Adipose tissue (tissue), 3 donors: ENCODE results near the gene RBM19. TPM values are rescaled to one million over a fixed set of nuclear protein-coding genes. Genes with fewer than 3 reads are reported as not detected.

Experiments used
- H3K27ac ChIP-seq: one replicate; pipeline ENCODE4 v1.5.1; 2013; ENCODE audit warnings: low read depth, low read length
- WGBS, 3 donors: extraction: QIAGEN DNeasy Blood & Tissue Kit; methylation state at CpG; one replicate each; pipeline ENCODE4 v1.1.7; 2013; 5-methylcytosine and 5-hydroxymethylcytosine counted together
- polyA plus RNA-seq, 3 donors: library from polyadenylated mRNA; stranded (reverse); fragments of 200-250 nt; gene quantifications; one replicate each; pipeline ENCODE4 v1.2.3, GENCODE V29; 2013
- donor health status: healthy with polysubstance abuse.
- donor health status: Bipolar disorder and iron deficiency.
- donor health status: healthy.

The RBM19 gene
- polyA plus RNA-seq, 3 donors: 10.7 to 13.9 (median 12.8) TPM

DNA sequence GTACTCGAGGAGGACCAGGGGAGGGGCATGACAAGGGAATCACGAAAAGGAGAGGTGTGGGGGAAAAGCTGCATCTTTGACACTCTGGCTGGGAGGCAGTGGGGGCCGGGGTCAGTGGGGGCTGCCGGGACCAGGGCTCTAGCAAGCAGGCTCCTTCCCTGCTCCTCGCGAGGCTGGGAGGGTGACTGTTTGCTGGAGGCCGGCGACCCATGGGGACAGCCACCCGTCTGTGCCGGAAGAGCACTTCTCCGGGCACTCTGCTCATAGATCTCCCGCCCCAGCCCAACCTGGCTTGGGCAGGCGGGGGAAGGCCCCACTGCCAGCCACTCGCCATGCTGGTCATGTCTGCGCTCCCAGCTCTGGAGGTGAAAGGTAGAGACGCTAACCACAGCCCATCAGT is 130.7 kb downstream of the RBM19 start:
- 90 to 95% (median 91%) methylated on average over 15 to 16 of the region's 16 CpGs for WGBS, 3 donors
- H3K27ac ChIP-seq: no peak overlapping the region

DNA sequence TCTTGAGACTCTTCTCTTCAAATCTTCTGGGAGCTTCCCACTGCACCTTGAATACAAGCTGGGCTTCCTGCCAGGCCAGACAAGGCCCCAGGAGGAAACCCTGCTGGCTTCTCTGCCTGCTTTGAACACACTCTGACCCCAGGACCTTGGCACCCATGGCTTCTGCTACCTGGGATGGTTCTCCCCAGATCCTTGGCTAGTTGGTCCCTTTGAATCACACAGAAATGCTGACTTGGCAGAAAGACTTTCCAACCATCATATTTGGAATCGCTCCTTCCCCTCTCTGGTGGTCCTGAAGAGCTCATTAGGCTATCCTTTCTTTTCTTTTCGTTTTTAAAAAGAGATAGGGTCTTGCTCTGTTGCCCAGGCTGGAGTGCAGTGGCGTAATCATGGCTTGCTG is 132.7 kb downstream of the RBM19 start:
- WGBS, 3 donors: 91 to 98% (median 93%) methylated on average over 3 of the region's 3 CpGs
- no peak overlapping the region for H3K27ac ChIP-seq

DNA sequence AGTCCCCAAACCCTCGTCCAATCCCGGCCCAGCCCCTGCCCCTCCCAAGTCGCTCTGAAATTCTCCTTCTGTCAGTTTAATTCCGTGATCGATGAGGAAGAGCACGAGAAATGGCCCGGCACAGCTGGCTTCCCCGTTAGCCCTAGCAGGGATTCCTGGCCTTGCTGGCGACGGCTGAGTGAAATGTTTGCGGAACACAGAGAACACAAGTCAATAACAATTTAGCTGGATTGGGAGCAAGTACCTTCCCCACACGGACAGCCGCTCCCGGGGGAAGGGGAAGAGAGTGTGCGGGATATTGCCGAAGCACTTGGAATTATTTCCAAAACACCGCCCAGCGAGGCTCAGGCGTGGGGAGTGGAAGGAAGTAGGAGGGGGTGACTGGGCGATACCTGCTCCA is 134.6 kb downstream of the RBM19 start:
- WGBS, 3 donors: 79 to 80% (median 79%) methylated on average over 20 of the region's 20 CpGs

DNA sequence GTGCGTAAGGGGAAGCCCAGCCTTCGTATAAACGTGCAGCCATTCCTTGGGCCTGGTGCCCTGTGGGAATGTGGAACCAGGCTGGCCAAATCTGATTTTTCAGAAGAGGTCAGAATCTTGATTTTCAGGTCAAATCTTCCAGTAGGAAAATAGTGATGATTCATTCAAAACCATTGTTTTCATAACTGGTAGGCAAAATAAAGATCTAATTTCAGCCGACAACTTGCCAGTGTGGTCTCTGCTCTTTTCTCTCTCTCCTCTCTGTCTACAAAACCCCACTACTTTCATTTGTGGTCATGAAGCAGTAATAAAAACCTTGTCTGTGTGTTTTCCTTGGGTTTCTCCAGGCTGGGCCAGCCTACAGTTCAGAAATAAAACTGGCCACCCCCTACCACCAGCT is 135.1 kb downstream of the RBM19 start:
- 77 to 89% (median 78%) methylated on average over 4 of the region's 4 CpGs for WGBS, 3 donors

More for the DNA sequence above, 134.6 kb downstream of the RBM19 start:
- no peak overlapping the region for H3K27ac ChIP-seq

DNA sequence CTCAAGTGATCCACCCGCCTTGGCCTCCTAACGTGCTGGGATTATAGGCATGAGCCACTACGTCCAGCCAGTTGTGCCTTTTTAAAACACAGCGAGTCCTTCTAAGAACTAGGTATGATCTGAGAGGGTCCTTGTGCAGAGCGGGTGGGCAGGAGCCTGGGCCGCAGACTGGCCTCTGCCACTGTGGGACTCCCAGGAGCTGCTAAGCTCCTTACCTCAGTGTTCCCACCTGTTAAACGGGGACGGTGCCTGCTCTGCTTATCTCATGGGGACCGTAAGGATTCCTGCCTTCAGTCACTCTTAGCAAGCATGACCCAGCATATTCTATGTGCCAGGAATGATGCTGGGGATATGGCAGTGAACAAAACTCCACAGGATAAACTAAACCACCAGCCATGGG is 136.9 kb downstream of the RBM19 start:
- WGBS, 3 donors: 94 to 97% (median 95%) methylated on average over 9 of the region's 9 CpGs
- no peak overlapping the region for H3K27ac ChIP-seq

More for the DNA sequence above, 135.1 kb downstream of the RBM19 start:
- no peak overlapping the region for H3K27ac ChIP-seq

DNA sequence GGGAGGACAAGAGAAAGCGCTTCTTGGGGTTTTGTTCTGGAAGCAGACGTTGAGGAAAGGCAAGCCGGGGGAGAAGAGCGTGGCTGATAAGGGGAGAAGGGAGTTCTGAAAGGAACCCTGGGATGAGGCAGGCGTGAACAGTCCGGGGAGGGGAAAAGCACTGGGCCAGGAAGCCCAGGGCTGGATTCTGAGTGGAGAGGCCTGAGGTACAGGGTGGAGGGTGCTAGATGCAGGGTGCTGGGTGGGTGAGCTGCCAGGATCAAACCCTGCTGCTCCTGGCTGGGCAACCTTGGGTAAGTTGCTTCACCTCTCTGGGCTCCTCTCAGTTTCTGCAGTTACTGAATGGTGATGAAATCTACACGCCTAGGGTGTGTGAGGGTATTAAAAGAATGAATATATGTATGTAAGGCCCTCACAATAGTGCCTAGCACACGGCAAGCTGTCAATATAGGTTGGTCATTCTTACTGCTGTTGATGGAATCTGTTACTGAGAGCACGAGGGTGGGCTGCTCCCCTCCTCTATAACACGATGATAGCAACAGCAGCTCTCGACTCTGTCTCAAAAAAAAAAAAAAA is 138.5 kb downstream of the RBM19 start:
- WGBS, 3 donors: 77 to 82% (median 79%) methylated on average over 10 to 11 of the region's 11 CpGs

DNA sequence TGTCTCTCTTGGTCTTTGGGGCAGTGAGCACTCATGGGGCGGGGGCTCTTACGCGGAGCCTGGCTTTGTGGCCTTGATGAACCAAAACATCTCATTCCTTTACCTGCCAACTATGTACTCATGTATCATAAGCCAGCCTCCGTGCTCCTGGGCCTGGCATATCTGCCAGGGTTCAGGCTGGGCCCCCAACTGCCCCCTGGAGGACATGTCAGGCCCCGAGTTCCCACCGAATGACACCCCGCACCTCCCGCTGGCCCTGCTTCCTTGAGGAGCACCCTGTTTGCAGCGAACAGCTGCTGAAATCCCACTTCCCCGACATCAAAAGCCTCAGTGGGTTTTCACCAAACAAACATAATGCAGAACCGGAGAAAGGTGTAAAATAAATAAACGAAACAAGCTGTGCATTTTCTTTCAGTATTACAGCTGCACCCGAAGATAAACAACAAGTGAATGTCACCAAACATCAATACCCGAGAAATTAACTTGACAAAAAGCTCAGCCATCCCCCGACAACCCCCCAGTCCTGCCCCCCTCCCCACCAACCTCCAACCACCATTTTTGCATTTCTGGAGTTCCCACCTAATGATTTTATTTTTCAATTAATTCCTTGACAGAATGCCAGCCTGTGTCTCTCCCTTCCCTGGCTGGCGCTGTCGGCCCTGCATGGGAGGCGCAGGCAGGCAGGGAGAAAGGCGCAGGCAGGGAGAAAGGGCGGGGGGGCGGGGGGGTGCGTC is 139.2 kb downstream of the RBM19 start:
- H3K27ac ChIP-seq: no peak overlapping the region
- WGBS, 3 donors: 82 to 87% (median 84%) methylated on average over 19 to 22 of the region's 22 CpGs

More for the DNA sequence above, 138.5 kb downstream of the RBM19 start:
- H3K27ac ChIP-seq: no peak overlapping the region

DNA sequence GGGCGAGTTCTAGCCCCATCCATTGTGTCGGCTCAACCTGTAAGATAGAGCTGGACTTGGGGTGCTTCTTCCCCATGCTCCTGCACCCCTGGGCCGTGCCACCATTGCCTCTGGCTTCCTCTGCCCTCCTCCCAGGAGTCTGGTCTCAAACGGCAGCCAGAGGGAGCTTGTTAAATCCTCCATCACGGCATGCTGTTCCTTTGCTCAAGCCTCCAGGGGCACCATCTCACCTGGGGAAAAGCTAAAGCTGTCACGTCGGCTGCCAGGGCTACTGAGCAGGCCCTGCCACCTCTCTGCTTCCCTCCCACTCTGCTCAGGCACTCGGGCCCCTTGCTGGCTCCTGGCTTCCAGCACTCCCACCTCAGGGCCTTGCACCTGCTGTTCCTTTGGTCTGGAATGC is 140.4 kb downstream of the RBM19 start:
- 72 to 86% (median 81%) methylated on average over 8 of the region's 8 CpGs for WGBS, 3 donors
- H3K27ac ChIP-seq: no peak overlapping the region

DNA sequence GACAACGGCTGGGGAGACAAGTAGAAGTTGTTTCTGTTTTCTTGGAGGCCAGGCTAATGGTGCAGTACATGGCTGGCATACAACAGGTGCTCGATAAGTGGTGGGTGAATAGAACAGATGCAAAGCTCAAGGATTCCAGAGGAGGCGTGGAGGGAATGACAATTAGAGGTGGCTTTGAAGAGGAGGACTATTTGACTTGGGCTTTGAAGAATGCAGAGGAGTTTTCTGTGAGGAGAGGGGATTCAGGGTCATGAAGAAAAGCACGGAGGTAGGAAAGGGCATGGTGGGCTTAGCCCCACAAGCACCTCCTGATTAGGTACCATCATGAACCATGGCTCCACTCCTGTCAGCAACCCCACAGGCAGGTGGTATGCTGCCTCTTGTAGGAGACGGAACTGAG is 142.3 kb downstream of the RBM19 start:
- no peak overlapping the region for H3K27ac ChIP-seq
- WGBS, 3 donors: 88 to 89% (median 89%) methylated on average over 5 of the region's 5 CpGs

DNA sequence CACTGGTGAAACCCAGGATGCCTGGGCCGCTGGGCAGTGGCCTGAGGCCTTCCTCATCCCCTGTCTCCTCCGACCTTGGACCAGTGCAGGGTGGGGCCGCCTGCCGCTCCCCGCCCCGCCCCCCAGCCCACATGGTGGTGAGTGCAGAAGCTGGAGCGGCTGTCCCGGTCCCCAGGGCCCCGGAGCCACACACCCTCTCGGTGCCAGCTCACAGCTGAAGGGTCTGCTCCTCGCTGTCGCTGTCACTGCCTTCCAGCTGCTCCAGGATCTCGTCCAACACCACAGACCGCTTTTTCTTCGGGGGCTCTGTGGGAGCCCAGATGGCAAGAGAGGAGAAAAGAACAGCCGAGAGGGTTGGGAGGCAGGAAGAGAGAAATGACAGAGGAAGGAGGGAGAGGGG is 143.1 kb downstream of the RBM19 start:
- no peak overlapping the region for H3K27ac ChIP-seq
- 80 to 82% (median 81%) methylated on average over 15 to 16 of the region's 16 CpGs for WGBS, 3 donors

DNA sequence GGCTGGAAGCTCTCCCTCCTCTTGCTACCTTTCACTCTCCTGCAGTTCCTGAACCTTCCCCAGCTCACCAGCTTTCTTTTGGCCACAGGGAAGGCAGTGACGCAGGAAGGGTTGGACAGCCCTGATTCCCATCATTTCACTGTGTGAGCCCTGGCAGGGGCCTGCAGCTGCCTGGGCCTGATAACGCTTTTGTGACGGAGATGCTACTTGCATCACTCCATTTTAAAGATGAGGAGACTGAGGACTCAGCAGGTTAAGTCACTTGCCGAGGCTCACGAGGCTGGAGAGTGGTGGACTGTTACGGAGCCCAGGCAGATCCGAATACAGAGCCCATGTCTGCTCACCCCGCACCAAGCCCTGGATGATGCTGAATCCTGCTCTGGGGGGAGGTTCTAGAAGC is 145.3 kb downstream of the RBM19 start:
- no peak overlapping the region for H3K27ac ChIP-seq
- WGBS, 3 donors: 96 to 99% (median 98%) methylated on average over 8 of the region's 8 CpGs

DNA sequence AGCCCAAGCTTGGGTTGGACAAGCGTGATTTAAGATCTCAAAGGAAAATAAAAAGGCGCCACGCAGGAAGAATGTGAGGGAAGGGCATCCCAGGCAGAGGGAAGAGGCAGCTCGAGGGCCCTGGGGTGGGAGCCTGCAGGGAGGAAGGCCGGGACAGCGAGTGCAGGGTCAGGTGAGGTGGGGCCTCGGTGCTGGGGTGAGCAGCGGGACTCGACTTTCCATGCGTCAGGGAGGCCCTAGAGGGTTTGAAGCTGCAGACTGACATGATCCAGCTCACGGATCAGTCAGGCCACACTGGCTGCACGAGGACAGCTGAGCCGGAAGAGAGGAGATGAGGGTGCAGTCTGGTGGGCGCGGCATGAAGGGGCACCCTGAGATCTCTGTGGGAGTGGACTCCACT is 145.8 kb downstream of the RBM19 start:
- H3K27ac ChIP-seq: no peak overlapping the region
- WGBS, 3 donors: 91 to 93% (median 91%) methylated on average over 15 of the region's 15 CpGs

DNA sequence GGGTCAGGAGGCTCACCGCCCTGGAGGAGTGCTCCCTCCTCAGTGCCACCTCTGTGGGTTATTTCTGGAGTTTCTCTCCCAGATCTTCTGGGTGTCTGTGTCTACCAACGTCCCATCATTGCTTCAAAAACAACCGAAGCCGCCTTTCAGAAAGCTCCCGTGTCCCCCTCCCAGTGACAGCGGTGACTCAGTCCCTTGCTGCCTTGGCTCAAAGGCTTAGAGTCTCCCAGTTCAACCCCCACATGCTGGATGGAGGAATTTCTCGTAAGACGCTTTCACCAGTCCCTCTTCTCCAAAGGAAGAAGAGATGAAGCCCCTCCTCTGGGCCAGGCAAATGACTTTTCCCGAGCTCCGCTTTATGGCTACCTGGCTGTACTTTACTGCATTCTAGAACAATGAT is 146.6 kb downstream of the RBM19 start:
- WGBS, 3 donors: 91 to 95% (median 93%) methylated on average over 10 of the region's 10 CpGs
- H3K27ac ChIP-seq: no peak overlapping the region

DNA sequence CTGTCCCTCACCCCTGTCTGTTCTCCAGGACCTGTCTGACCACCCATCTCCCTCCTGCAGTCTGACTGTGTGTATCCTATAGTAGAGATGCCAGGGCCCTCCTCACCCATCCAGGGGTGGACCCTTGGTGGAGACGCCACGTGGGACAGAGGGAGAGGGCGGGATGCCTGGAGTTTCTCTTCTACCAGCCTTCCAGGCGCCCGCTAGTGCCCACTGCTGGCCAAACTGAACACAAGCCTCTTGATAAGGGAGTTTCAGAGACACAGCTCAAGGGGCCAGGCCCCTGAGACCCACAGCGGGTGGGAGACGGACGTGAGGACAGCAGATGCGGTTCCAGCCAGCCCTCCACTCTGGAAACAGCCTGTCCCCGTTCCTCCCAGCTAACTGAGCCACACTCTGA is 147.3 kb downstream of the RBM19 start:
- H3K27ac ChIP-seq: no peak overlapping the region
- 84 to 87% (median 87%) methylated on average over 10 of the region's 10 CpGs for WGBS, 3 donors

DNA sequence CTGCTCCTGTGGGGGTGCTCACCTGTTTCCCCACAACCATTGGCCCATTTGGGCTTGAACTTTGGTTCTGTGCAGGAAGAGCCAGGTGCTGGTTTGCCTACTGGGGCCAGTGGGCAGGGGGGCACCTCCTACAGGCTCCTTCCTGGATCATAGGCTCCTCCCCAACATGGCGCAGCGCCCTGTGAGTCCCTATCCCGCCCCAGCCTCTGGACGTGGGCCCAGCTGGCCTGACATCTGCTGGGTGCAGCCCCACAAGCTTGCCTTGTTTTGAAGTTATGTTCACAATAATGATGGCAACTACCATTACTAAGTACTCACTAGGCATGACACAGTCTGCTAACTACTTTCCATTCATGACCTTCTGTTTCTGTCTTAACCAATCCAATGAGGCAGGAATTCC is 147.8 kb downstream of the RBM19 start:
- 80 to 90% (median 81%) methylated on average over 4 of the region's 4 CpGs for WGBS, 3 donors
- no peak overlapping the region for H3K27ac ChIP-seq

DNA sequence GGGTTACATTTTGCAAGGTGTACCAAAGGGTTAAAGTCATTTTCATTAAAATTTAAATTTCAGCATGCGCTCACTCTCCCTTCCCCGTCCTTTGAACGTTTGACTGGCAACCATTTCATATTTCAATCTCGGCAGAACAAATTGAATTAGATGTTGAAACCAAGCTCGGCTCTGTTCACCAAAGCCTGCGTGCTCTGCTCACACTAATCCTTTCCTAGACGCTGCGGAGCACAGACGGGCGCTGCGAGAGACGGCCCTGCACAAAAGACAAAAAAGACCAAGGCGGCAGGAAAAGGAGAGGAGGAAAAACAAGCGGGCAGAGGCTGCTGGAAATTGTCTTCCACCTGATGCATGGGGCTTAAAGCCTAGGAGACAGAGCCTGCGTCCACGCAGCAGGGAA is 149.3 kb downstream of the RBM19 start:
- H3K27ac ChIP-seq: no peak overlapping the region
- 83 to 85% (median 84%) methylated on average over 16 of the region's 16 CpGs for WGBS, 3 donors

DNA sequence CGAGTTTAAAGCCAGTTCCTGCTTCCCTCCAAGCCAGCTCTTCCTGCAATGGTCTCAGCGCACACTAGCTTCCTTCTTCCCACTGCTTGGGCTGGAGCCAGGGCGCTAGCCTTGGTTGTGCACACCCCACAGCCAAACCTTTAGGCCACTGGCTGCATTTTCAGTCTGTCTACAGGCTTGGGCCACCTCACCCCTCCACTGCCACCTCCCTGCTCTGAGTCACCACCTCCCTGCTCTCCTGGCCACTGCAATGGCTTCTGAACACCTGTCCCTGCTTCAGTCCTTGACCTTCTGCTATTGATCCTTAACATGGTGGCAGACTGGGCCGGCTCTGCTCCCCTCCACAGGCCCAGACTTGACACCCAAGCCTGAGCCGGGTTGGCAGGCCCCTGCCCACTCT is 151.1 kb downstream of the RBM19 start:
- H3K27ac ChIP-seq: no peak overlapping the region
- 68 to 76% (median 74%) methylated on average over 5 of the region's 5 CpGs for WGBS, 3 donors

DNA sequence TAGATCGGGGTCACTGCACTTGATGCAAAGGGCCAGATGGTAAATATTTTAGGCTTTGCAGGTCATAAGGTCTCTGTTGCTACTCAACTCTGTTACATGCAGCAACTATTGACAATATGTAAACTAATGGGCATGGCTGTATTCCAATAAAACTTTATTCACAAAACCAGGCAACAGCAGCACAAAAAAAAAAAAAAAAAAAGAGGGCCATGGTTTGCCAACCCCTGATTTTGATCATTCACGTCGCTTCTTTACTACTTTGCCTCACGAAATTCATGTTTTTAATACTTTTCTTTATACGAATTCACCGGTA is 152.9 kb downstream of the RBM19 start:
- 79 to 86% (median 85%) methylated on average over 6 of the region's 6 CpGs for WGBS, 3 donors

DNA sequence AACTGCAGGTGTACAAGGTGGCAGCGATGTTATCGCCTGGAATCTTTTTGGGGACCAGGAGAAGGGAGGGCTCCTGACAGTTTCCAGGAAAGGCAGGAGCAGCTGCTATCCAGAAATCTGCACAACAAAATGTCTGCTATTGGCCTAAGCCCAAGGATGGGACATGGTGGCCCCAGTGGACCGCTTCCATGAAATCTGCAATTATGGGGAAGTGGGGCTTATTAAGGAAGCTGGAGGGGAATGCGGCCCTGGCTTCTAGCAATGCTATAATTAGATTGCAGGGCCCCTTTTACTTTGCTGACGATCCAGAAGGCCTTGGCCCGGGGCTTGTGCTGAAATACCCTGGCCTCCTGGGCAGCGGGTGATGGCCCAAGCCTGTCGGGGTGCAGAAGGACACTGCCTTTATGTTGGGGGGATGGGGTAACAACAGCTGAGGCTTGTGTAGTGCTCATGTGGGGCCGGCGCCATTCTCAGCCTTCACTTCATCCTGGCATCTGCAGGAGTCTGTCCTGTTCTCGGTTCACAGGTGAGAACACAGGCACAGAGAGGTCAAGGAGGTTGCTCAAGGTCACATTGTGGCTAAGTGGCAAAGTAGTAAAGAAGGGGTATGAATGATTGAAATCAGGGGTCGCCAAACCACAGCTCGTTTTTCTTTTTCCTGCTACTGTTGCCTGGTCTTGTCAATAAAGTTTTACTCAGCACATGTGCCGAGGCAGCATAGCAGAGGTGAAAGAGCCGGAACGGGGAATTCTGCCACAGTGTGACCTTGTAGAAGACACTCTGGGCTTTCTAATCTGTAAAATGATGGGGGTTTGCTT is 153.5 kb downstream of the RBM19 start:
- H3K27ac ChIP-seq: no peak overlapping the region
- 83 to 89% (median 85%) methylated on average over 16 of the region's 16 CpGs for WGBS, 3 donors

More for the DNA sequence above, 152.9 kb downstream of the RBM19 start:
- no peak overlapping the region for H3K27ac ChIP-seq
